Naive thymus-derived CD4-positive, alpha-beta T cell (primary cell): ENCODE measurements around the gene ARHGEF33. TPM values are rescaled to one million over a fixed set of nuclear protein-coding genes. Genes with fewer than 3 reads are reported as not detected.
A peak's percentile ranks its signal among the peaks of the same experiment; 100 is the strongest.

Experiments
- ATAC-seq: fragments of 150-1000 bp; cut with Tn5 transposase; 2 replicates; pipeline ENCODE4 v1.10.0; 2021; ENCODE audit warnings: mild to moderate bottlenecking, moderate library complexity
- CTCF ChIA-PET: fragments of 350-600 bp; sonication (Branson Sonifier 250); formaldehyde crosslinking; loops from one replicate; lab custom pipeline; 2021; ENCODE audit warnings: antibody characterized with exemption; lab: Charles Lee
- POLR2A ChIA-PET: fragments of 350-600 bp; sonication (Branson Sonifier 250); formaldehyde crosslinking; loops from one replicate; lab custom pipeline; 2021; ENCODE audit warnings: antibody characterized with exemption, inconsistent platforms; lab: Charles Lee
- DNase-seq, 9 donors: peaks; one replicate each; pipeline versions ENCODE4 v3.0.0 to v3.0.0-alpha.2; 2020 to 2022; ENCODE audit warnings: mixed read lengths in 1 of 9
- H3K27ac ChIP-seq: one replicate; pipeline ENCODE4 v1.7.0; 2013; ENCODE audit warnings: mild to moderate bottlenecking, low read depth, low read length, moderate library complexity
- H3K27me3 ChIP-seq, 2 donors: one replicate each; pipeline ENCODE4 v1.7.0; 2013; ENCODE audit warnings: low read length in 2 of 2, mild to moderate bottlenecking in 2 of 2, moderate library complexity in 2 of 2; ENCODE audit not compliant: control insufficient read depth in 2 of 2, insufficient read depth in 2 of 2
- H3K36me3 ChIP-seq, 3 experiments: 1 replicate in 2 of 3; 2 replicates in 1 of 3; pipeline ENCODE4 v1.7.0; 2013; ENCODE audit warnings: low read length in 3 of 3, mild to moderate bottlenecking in 3 of 3, moderate library complexity in 1 of 3; ENCODE audit not compliant: insufficient read depth in 3 of 3, control insufficient read depth in 2 of 3
- H3K4me1 ChIP-seq, 2 donors: one replicate each; pipeline ENCODE4 v1.7.0; 2013; ENCODE audit warnings: low read length in 2 of 2, mild to moderate bottlenecking in 2 of 2, moderate library complexity in 1 of 2; ENCODE audit not compliant: control insufficient read depth in 2 of 2, insufficient read depth in 2 of 2
- H3K4me3 ChIP-seq: 2 replicates; pipeline ENCODE4 v1.7.0; 2013; ENCODE audit warnings: mild to moderate bottlenecking, low read length
- H3K9me3 ChIP-seq, 3 experiments: 1 replicate in 2 of 3; 2 replicates in 1 of 3; pipeline ENCODE4 v1.7.0; 2013; ENCODE audit warnings: low read length in 3 of 3; ENCODE audit not compliant: control insufficient read depth in 2 of 3
- H3K27ac Mint-ChIP-seq, 9 donors: one replicate each; pipeline ENCODE4 v1.8.0; 2020 to 2022; ENCODE audit warnings: mixed read lengths in 9 of 9, mild to moderate bottlenecking in 8 of 9, moderate library complexity in 5 of 9, inconsistent platforms in 2 of 9
- H3K27me3 Mint-ChIP-seq, 5 donors: one replicate each; pipeline ENCODE4 v1.8.0; 2021 to 2022; ENCODE audit warnings: mixed read lengths in 5 of 5, mild to moderate bottlenecking in 1 of 5
- H3K36me3 Mint-ChIP-seq, 5 donors: one replicate each; pipeline ENCODE4 v1.8.0; 2020 to 2022; ENCODE audit warnings: mixed read lengths in 5 of 5, mild to moderate bottlenecking in 3 of 5, inconsistent platforms in 1 of 5
- H3K4me1 Mint-ChIP-seq, 7 donors: one replicate each; pipeline ENCODE4 v1.8.0; 2020 to 2022; ENCODE audit warnings: mixed read lengths in 7 of 7, mild to moderate bottlenecking in 3 of 7, inconsistent platforms in 1 of 7
- H3K4me3 Mint-ChIP-seq, 10 donors: one replicate each; pipeline ENCODE4 v1.8.0; 2020 to 2022; ENCODE audit warnings: mild to moderate bottlenecking in 10 of 10, mixed read lengths in 10 of 10, moderate library complexity in 6 of 10, inconsistent platforms in 2 of 10
- H3K9me3 Mint-ChIP-seq, 11 donors: one replicate each; pipeline ENCODE4 v1.8.0; 2020 to 2022; ENCODE audit warnings: mixed read lengths in 11 of 11, mild to moderate bottlenecking in 4 of 11, inconsistent platforms in 1 of 11, moderate library complexity in 1 of 11
- intact Hi-C, 2 donors: fragments of 100-400 bp; cut with micrococcal nuclease; formaldehyde crosslinking; loops; one replicate each; pipeline ENCODE4 v1.15.1; 2023
- polyA plus RNA-seq, 2 donors: library from polyadenylated mRNA; unstranded; fragments of 300-500 nt; fragmentation: Illumina TruSeq; gene quantifications; one replicate each; pipeline ENCODE4 v1.2.3, GENCODE V29; 2021
- total RNA-seq, 6 experiments: library from RNA in 5 of 6; stranded (reverse) in 5 of 6; gene quantifications; 1 replicate in 5 of 6; 2 replicates in 1 of 6; pipeline ENCODE4 v1.2.3 and lab custom pipeline; 2021 to 2026

Gene ARHGEF33
- total and polyA plus RNA-seq, 7 experiments from 2014 or later: 0.11 to 0.84 (median 0.69) TPM; not detected in 4

GRCh38 chr2:38981670-38982357 is 92.1 kb downstream of the ARHGEF33 start:
- H3K36me3 Mint-ChIP-seq: peaks cover 3 to 26% (median 13%) of the 10 kb centered on the region in 5 donors
- H3K9me3 Mint-ChIP-seq: no peaks in the 10 kb centered on the region
- Histone ChIP-seq H3K36me3 (peaks cover 0 to 7% (median 0%) of the 10 kb centered on the region in 3 experiments), H3K27ac (no peak overlapping the region), H3K4me1 (no peaks in the 10 kb centered on the region), H3K4me3 (no peak overlapping the region), H3K9me3 (no peaks in the 10 kb centered on the region), H3K27me3 (no peaks in the 10 kb centered on the region)
- intact Hi-C loops: loop anchor here in 1 of 2 donors (5.0 kb wide), 1 partner anchor 35 kb away; no protein-coding TSS in a partner anchor
- POLR2A ChIA-PET: no interaction called here
- no peak for DNase-seq
- H3K4me3 Mint-ChIP-seq: no peak overlapping the region
- peaks cover 0 to 11% (median 0%) of the 10 kb centered on the region in 7 donors for H3K4me1 Mint-ChIP-seq
- no peaks in the 10 kb centered on the region for H3K27me3 Mint-ChIP-seq
- CTCF ChIA-PET: no interaction called here
- no peak for ATAC-seq
- no peak overlapping the region for H3K27ac Mint-ChIP-seq

- no peak for DNase-seq
- H3K27ac ChIP-seq: no peak overlapping the region
- Mint-ChIP-seq H3K36me3 (peaks cover 5 to 31% (median 17%) of the 10 kb centered on the region in 5 donors), H3K4me3 (no peak overlapping the region), H3K4me1 (peaks cover 0 to 11% (median 0%) of the 10 kb centered on the region in 7 donors), H3K27me3 (no peaks in the 10 kb centered on the region), H3K27ac (no peak overlapping the region), H3K9me3 (no peaks in the 10 kb centered on the region)
- H3K9me3 ChIP-seq: no peaks in the 10 kb centered on the region
- peaks cover 0 to 7% (median 6%) of the 10 kb centered on the region in 3 experiments for H3K36me3 ChIP-seq
- intact Hi-C loops: loop anchor here in 1 of 2 donors (5.0 kb wide), 1 partner anchor 35 kb away; no protein-coding TSS in a partner anchor
- POLR2A ChIA-PET: no interaction called here
- H3K27me3 ChIP-seq: no peaks in the 10 kb centered on the region
- no peak for ATAC-seq
- H3K4me1 ChIP-seq: no peaks in the 10 kb centered on the region
- no peak overlapping the region for H3K4me3 ChIP-seq
- CTCF ChIA-PET: no interaction called here
Observed at GRCh38 chr2:38982498-38982897, 92.8 kb downstream of the ARHGEF33 start.

GRCh38 chr2:38988716-38989115 is 99.0 kb downstream of the ARHGEF33 start:
- H3K36me3 ChIP-seq: peaks cover 0 to 13% (median 10%) of the 10 kb centered on the region in 3 experiments
- no peak overlapping the region for H3K27ac ChIP-seq
- no peaks in the 10 kb centered on the region for H3K27me3 ChIP-seq
- ChIA-PET CTCF (no interaction called here), POLR2A (no interaction called here)
- no peaks in the 10 kb centered on the region for H3K9me3 ChIP-seq
- ATAC-seq (no peak), DNase-seq (no peak)
- no peaks in the 10 kb centered on the region for H3K27me3 Mint-ChIP-seq
- H3K9me3 Mint-ChIP-seq: no peaks in the 10 kb centered on the region
- peaks cover 7 to 47% (median 21%) of the 10 kb centered on the region in 5 donors for H3K36me3 Mint-ChIP-seq
- peaks cover 0 to 13% (median 3%) of the 10 kb centered on the region in 7 donors for H3K4me1 Mint-ChIP-seq
- H3K4me3 Mint-ChIP-seq: no peak overlapping the region
- H3K4me3 ChIP-seq: no peak overlapping the region
- intact Hi-C loops: no loop called here
- no peak overlapping the region for H3K27ac Mint-ChIP-seq
- no peaks in the 10 kb centered on the region for H3K4me1 ChIP-seq

- peaks cover 0 to 17% (median 15%) of the 10 kb centered on the region in 3 experiments for H3K36me3 ChIP-seq
- H3K27ac ChIP-seq: no peak overlapping the region
- Mint-ChIP-seq H3K27ac (peak overlapping the region in 2 of 9 donors; percentile 4 to 22), H3K9me3 (no peaks in the 10 kb centered on the region), H3K4me1 (peaks cover 0 to 21% (median 3%) of the 10 kb centered on the region in 7 donors), H3K4me3 (no peak overlapping the region), H3K36me3 (peaks cover 7 to 39% (median 22%) of the 10 kb centered on the region in 5 donors), H3K27me3 (no peaks in the 10 kb centered on the region)
- H3K4me3 ChIP-seq: no peak overlapping the region
- no peaks in the 10 kb centered on the region for H3K9me3 ChIP-seq
- ChIA-PET CTCF (no interaction called here), POLR2A (no interaction called here)
- ATAC-seq (no peak), DNase-seq (no peak)
- no peaks in the 10 kb centered on the region for H3K27me3 ChIP-seq
- intact Hi-C loops: no loop called here
- H3K4me1 ChIP-seq: no peaks in the 10 kb centered on the region
Observed at GRCh38 chr2:38991899-38992298, 102.2 kb downstream of the ARHGEF33 start.

- no peaks in the 10 kb centered on the region for H3K27me3 ChIP-seq
- H3K9me3 ChIP-seq: no peaks in the 10 kb centered on the region
- ChIA-PET POLR2A (no interaction called here), CTCF (interaction anchor here (1.1 kb wide), 1 partner anchor 30 kb away, joined by 3 read pairs; no protein-coding TSS in a partner anchor)
- H3K4me3 ChIP-seq: no peak overlapping the region
- Mint-ChIP-seq H3K4me1 (peaks cover 0 to 30% (median 0%) of the 10 kb centered on the region in 7 donors), H3K27me3 (no peaks in the 10 kb centered on the region), H3K9me3 (no peaks in the 10 kb centered on the region), H3K4me3 (no peak overlapping the region), H3K27ac (no peak overlapping the region), H3K36me3 (peaks cover 17 to 60% (median 42%) of the 10 kb centered on the region in 5 donors)
- H3K36me3 ChIP-seq: peaks cover 0 to 38% (median 12%) of the 10 kb centered on the region in 3 experiments
- H3K4me1 ChIP-seq: no peaks in the 10 kb centered on the region
- H3K27ac ChIP-seq: no peak overlapping the region
- ATAC-seq (peak; percentile 53), DNase-seq (no peak)
- intact Hi-C loops: no loop called here
Observed at GRCh38 chr2:38997781-38998180, 108.1 kb downstream of the ARHGEF33 start.

GRCh38 chr2:39000552-39000951 is 110.9 kb downstream of the ARHGEF33 start:
- Histone ChIP-seq H3K27ac (no peak overlapping the region), H3K36me3 (peaks cover under 1 to 35% (median 20%) of the 10 kb centered on the region in 3 experiments), H3K27me3 (no peaks in the 10 kb centered on the region), H3K9me3 (no peaks in the 10 kb centered on the region), H3K4me3 (no peak overlapping the region), H3K4me1 (no peaks in the 10 kb centered on the region)
- no peaks in the 10 kb centered on the region for H3K9me3 Mint-ChIP-seq
- H3K36me3 Mint-ChIP-seq: peaks cover 15 to 62% (median 39%) of the 10 kb centered on the region in 5 donors
- no peaks in the 10 kb centered on the region for H3K27me3 Mint-ChIP-seq
- peak overlapping the region in 1 of 9 donors; percentile 62 for H3K27ac Mint-ChIP-seq
- intact Hi-C loops: no loop called here
- ChIA-PET POLR2A (no interaction called here), CTCF (no interaction called here)
- H3K4me3 Mint-ChIP-seq: no peak overlapping the region
- peaks cover 0 to 22% (median 0%) of the 10 kb centered on the region in 7 donors for H3K4me1 Mint-ChIP-seq
- ATAC-seq: no peak
- DNase-seq: no peak
